AG04449 (cell line): Measurements from ENCODE around the gene ARHGAP15.

Experiments
- CTCF ChIA-PET: fragments of 350-600 bp; formaldehyde crosslinking; extraction: SDS; loops from one replicate; lab custom pipeline; 2021; ENCODE audit warnings: antibody characterized with exemption; lab: Yijun Ruan, JAX
- POLR2A ChIA-PET: fragments of 400-600, 350-600 bp; formaldehyde crosslinking; extraction: SDS; loops from one replicate; lab custom pipeline; 2020; ENCODE audit warnings: antibody characterized with exemption, inconsistent platforms; lab: Yijun Ruan, JAX
- DNase-seq: peaks from one replicate; pipeline ENCODE4 v3.0.0-alpha.2; 2010; ENCODE audit warnings: low read depth, low spot score
- H3K4me3 ChIP-seq: 2 replicates; pipeline ENCODE4 v1.5.1; 2011; ENCODE audit warnings: low read depth, mild to moderate bottlenecking, control low read depth, low read length
- TF ChIP-seq, protein P1 (sequence below): IDR thresholded peaks from one replicate; pipeline ENCODE4 v1.5.1; 2011; ENCODE audit warnings: mild to moderate bottlenecking, moderate library complexity, low read length, control low read depth, inconsistent platforms; ENCODE audit not compliant: insufficient read depth; ENCODE audit errors: missing control alignments

The ARHGAP15 gene

GRCh38 chr2:143355870-143356269 is 226.7 kb downstream of the ARHGAP15 start:
- ChIA-PET CTCF (no interaction called here), POLR2A (no interaction called here)
- no peak for DNase-seq
- TF ChIP-seq, protein P1, sequence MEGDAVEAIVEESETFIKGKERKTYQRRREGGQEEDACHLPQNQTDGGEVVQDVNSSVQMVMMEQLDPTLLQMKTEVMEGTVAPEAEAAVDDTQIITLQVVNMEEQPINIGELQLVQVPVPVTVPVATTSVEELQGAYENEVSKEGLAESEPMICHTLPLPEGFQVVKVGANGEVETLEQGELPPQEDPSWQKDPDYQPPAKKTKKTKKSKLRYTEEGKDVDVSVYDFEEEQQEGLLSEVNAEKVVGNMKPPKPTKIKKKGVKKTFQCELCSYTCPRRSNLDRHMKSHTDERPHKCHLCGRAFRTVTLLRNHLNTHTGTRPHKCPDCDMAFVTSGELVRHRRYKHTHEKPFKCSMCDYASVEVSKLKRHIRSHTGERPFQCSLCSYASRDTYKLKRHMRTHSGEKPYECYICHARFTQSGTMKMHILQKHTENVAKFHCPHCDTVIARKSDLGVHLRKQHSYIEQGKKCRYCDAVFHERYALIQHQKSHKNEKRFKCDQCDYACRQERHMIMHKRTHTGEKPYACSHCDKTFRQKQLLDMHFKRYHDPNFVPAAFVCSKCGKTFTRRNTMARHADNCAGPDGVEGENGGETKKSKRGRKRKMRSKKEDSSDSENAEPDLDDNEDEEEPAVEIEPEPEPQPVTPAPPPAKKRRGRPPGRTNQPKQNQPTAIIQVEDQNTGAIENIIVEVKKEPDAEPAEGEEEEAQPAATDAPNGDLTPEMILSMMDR, result no peak
- H3K4me3 ChIP-seq, result no peak overlapping the region

DNA sequence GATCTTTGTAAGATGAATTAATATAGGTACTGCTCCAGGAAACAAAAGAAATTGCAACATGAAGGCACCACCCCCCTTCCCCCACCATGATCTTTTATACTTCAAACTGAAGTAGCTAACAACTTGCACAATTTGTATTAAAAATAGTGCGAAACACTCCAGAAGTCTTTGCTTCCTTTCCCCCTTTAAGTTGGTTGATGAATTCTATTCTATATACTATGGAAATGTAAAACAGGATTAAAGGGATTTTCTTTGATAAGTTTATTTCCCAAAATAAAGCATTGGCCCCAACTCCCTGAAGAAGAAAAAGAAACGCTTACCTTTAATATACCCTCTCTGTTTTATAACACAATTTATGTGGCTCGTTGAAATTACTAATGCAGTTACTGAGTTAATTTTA is 227.1 kb downstream of the ARHGAP15 start:
- TF ChIP-seq, protein P1, result no peak
- ChIA-PET POLR2A (no interaction called here), CTCF (no interaction called here)
- no peak for DNase-seq
- H3K4me3 ChIP-seq, result no peak overlapping the region

DNA sequence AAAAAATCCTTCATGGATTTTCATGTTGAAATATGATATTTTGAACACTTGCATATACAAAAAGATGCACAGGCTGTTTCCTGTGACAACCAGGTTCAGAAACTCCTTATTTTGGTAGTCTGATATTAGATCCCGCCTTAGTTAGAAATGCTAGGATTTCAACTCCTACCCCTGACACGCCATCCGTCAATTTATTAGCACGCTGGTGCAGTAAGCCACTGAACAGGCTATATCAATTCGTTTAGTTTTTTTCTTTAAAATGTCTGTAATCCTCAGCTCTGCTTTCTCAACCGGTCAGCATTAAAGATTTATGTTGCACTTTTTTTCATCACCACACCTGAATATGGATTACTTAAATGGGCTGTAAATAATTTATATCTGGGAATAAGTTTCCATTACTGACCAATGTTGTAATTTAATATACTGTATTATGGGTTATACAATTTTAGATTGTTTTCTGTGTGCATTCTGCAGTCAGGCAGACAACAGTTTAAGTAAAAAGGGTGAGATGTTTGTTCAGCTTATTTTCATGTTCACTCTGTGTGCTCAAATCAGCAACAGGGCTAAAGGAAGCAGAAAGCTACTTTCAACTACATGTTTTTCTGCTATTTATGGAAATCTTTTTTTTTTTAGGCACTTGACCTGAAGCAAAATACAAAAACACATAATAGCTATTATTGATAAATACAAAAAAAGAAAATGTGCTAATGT is 227.7 kb downstream of the ARHGAP15 start:
- ChIA-PET CTCF (no interaction called here), POLR2A (no interaction called here)
- TF ChIP-seq, protein P1, result no peak
- no peak overlapping the region for H3K4me3 ChIP-seq
- DNase-seq, result no peak

DNA sequence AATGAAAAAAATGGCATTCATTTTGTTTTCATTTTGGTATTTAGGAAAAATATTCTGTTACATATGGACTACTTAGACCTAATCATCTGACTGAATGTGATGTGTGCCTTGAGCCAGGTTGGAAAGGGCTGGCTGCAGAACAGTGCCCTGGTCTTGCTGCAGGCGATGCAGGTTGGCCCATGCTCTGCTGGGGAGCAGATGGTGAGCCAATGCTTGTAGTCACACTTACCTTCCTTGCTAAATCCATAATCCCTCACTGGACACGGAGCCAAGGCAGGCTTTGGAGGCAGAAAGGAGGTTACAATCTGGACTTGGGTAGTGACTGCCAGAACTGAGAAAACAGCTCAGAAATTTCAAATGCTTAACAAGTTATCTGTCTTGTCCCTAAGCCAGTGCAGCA is 228.7 kb downstream of the ARHGAP15 start:
- TF ChIP-seq, protein P1, result no peak

GRCh38 chr2:143361346-143361745 is 232.1 kb downstream of the ARHGAP15 start:
- H3K4me3 ChIP-seq, result no peak overlapping the region
- TF ChIP-seq, protein P1, result no peak
- ChIA-PET CTCF (no interaction called here), POLR2A (no interaction called here)
- no peak for DNase-seq

More for the DNA sequence above, 228.7 kb downstream of the ARHGAP15 start:
- POLR2A ChIA-PET, result no interaction called here
- CTCF ChIA-PET, result no interaction called here
- no peak for DNase-seq
- no peak overlapping the region for H3K4me3 ChIP-seq

- ChIA-PET CTCF (no interaction called here), POLR2A (no interaction called here)
- H3K4me3 ChIP-seq, result no peak overlapping the region
- DNase-seq, result no peak
- TF ChIP-seq, protein P1, result no peak
Measured at GRCh38 chr2:143371616-143372015, 242.4 kb downstream of the ARHGAP15 start.
